ENCODE results near the gene SERAC1. TPM values are rescaled to one million over a fixed set of nuclear protein-coding genes. Genes with fewer than 3 reads are reported as not detected.
"Not testable (repeated sequence)": the region's sequence is repeated elsewhere in the genome, so short reads cannot be mapped to it uniquely, and the experiment has no call there.

SERAC1 gene
- polyA plus RNA-seq (2011; rRNA removed): 6.1 and 10.9 TPM in 2 replicates
- 5.9 and 7.2 TPM in 2 replicates for polyA minus RNA-seq (2011; rRNA and poly(A)+ RNA removed)

- CTCF ChIA-PET: no interaction called here
- no peaks in the 10 kb centered on the region for H3K36me3 ChIP-seq (ENCODE audit: control insufficient read depth, insufficient read depth, low read length)
- no peak for TF ChIP-seq CTCF (IDR thresholded peaks at IDR 0.05; ENCODE audit: insufficient read depth, low read depth, low read length)
- POLR2A ChIA-PET: no interaction called here
- no peaks in the 10 kb centered on the region for H3K27me3 ChIP-seq (ENCODE audit: control insufficient read depth, insufficient read depth, low read length)
- no peak for DNase-seq (ENCODE audit: low read depth)
- H3K4me3 ChIP-seq (ENCODE audit: low read depth, low read length): peak within 1 kb of the TSS; percentile 78
These were observed at the start of gene SERAC1 for GRCh38 chr6:158168040-158168289. Gene SERAC1, minus strand, starts transcription at chr6:158168262. Its CDS starts 9,899 bp downstream, at chr6:158158363.

DNA sequence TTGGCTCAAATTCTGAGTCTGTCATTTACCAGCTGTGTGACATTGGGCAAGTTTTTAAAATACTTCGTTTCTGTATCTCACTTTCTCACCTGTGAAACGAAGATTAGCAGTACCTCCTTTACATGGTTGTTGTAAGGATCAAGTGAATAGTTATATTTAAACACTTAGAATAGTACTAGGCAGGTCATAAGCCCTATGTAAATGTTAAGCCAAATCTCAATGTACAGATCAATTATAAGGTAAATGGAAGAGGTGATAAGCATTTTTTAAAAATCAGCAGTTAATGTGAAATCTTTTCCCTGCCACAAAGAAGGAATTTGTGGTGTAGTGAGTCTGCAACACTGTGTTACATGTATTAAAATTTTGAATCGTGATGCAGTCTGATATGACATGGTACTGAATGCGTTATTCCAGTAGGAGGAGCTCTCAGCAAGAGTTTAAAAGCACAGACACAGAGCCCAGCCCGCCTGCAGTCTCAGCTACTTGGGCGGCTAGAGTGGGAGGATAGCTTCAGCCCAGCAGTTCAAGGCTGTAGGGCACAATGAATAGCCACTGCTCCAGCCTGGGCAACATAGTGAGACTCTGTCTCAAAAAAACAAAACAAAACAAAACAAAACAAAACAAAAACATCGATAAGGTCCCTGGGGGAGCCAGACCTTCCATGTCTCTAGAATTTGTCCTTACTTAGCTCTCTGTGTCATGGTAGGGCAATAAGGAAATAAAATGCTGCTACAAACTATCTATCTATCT, 46.0 kb upstream of the SERAC1 start:
- no peaks in the 10 kb centered on the region for H3K27me3 ChIP-seq (ENCODE audit: control insufficient read depth, insufficient read depth, low read length)
- peak; percentile 75 for TF ChIP-seq CTCF (IDR thresholded peaks at IDR 0.05; ENCODE audit: insufficient read depth, low read depth, low read length)
- no peaks in the 10 kb centered on the region for H3K36me3 ChIP-seq (ENCODE audit: control insufficient read depth, insufficient read depth, low read length)
- ChIA-PET CTCF (interaction anchor here (0.5 to 10.8 kb wide), 34 partner anchors 8 to 487 kb away, joined by 3 to 185 read pairs (median 4); partner anchors contain the start of gene SYTL3), POLR2A (interaction anchor here (0.8 kb wide), 1 partner anchor 305 kb away, joined by 5 read pairs; no protein-coding TSS in a partner anchor)
- DNase-seq (ENCODE audit: low read depth): no peak
- H3K4me3 ChIP-seq (ENCODE audit: low read depth, low read length): no peak overlapping the region

DNA sequence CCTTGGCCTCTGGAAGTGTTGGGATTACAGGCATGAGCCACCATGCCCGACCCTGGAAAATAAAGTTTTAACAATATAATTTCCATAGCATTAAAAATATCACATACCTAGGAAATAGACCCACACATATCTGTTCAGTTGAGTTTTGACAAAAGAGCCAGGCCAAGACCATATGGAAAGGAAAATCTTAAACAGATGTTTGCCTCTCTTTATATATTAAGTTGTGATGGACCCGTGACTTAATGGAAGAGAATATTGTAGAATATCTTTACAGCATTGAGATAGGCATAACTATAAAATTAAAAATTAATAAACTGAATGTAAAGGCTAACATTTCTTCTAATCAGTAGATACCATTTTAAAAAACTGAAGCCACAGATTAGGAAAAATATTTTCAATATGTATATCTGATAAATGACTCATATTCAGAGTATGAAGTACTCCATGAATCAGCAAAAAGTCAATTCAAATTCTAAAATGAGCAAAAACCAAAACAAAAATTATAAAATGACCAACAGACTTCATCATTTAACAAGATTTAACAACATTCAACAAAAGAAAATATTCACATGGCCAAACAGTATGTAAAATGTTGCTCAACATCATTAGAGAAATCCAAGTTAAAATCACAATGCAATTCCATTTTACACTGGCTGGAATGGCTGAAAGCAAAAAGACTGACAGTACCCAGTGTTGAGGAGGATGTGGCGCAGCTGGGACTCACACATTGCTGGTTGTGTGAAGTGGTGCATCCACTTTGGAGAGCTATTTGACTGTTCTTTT, 43.4 kb upstream of the SERAC1 start:
- no peaks in the 10 kb centered on the region for H3K36me3 ChIP-seq (ENCODE audit: control insufficient read depth, insufficient read depth, low read length)
- DNase-seq (ENCODE audit: low read depth): peak; percentile 25
- no peak overlapping the region for H3K4me3 ChIP-seq (ENCODE audit: low read depth, low read length)
- ChIA-PET CTCF (interaction anchor here (0.9 to 10.8 kb wide), 2 partner anchors 392 to 480 kb away, joined by 3 to 185 read pairs; no protein-coding TSS in a partner anchor), POLR2A (no interaction called here)
- no peaks in the 10 kb centered on the region for H3K27me3 ChIP-seq (ENCODE audit: control insufficient read depth, insufficient read depth, low read length)
- no peak for TF ChIP-seq CTCF (IDR thresholded peaks at IDR 0.05; ENCODE audit: insufficient read depth, low read depth, low read length)

GRCh38 chr6:158209582-158210333, 41.7 kb upstream of the SERAC1 start:
- H3K27me3 ChIP-seq (ENCODE audit: control insufficient read depth, insufficient read depth, low read length); POLR2A ChIA-PET; H3K36me3 ChIP-seq (ENCODE audit: control insufficient read depth, insufficient read depth, low read length); H3K4me3 ChIP-seq (ENCODE audit: low read depth, low read length); DNase-seq (ENCODE audit: low read depth): not testable (repeated sequence)
- CTCF ChIA-PET: interaction anchor here (0.7 kb wide), 1 partner anchor 491 kb away, joined by 3 read pairs; no protein-coding TSS in a partner anchor

- CTCF ChIA-PET: interaction anchor here (0.7 to 3.1 kb wide), 7 partner anchors 11 to 493 kb away, joined by 3 to 11 read pairs (median 3); no protein-coding TSS in a partner anchor
- H3K4me3 ChIP-seq (ENCODE audit: low read depth, low read length); H3K36me3 ChIP-seq (ENCODE audit: control insufficient read depth, insufficient read depth, low read length); DNase-seq (ENCODE audit: low read depth); POLR2A ChIA-PET; H3K27me3 ChIP-seq (ENCODE audit: control insufficient read depth, insufficient read depth, low read length): not testable (repeated sequence)
These were observed 40.4 kb upstream of the SERAC1 start for GRCh38 chr6:158208226-158209030.
